ENCODE measurements around the gene TARS2.

Gene TARS2

GRCh38 chr1:150486966-150487762 lies at the start of gene TARS2:
TARS2 (plus strand) TSS chr1:150487419; CDS start chr1:150487451, 32 bp downstream.
- in situ Hi-C loops (cut with MboI; ENCODE audit: low sequenced_read_pairs) = no loop called here

- in situ Hi-C loops (cut with MboI; ENCODE audit: low sequenced_read_pairs) = no loop called here
These were observed 46.1 kb upstream of the TARS2 start for GRCh38 chr1:150441121-150441520.

GRCh38 chr1:150444232-150444631 lies 43.0 kb upstream of the TARS2 start:
- in situ Hi-C loops (cut with MboI; ENCODE audit: low sequenced_read_pairs) = no loop called here

GRCh38 chr1:150456146-150456647 lies 31.0 kb upstream of the TARS2 start:
- in situ Hi-C loops (cut with MboI; ENCODE audit: low sequenced_read_pairs) = no loop called here

- in situ Hi-C loops (cut with MboI; ENCODE audit: low sequenced_read_pairs) = no loop called here
These were observed 22.8 kb upstream of the TARS2 start for GRCh38 chr1:150464422-150464826.

- in situ Hi-C loops (cut with MboI; ENCODE audit: low sequenced_read_pairs) = no loop called here
These were observed 20.3 kb upstream of the TARS2 start for GRCh38 chr1:150466964-150467363.

GRCh38 chr1:150469291-150469690 lies 17.9 kb upstream of the TARS2 start:
- in situ Hi-C loops (cut with MboI; ENCODE audit: low sequenced_read_pairs) = no loop called here

GRCh38 chr1:150472601-150473200 lies 14.5 kb upstream of the TARS2 start:
- in situ Hi-C loops (cut with MboI; ENCODE audit: low sequenced_read_pairs) = no loop called here

- in situ Hi-C loops (cut with MboI; ENCODE audit: low sequenced_read_pairs) = no loop called here
These were observed 13.6 kb upstream of the TARS2 start for GRCh38 chr1:150473659-150474058.

GRCh38 chr1:150474869-150475268 lies 12.3 kb upstream of the TARS2 start:
- in situ Hi-C loops (cut with MboI; ENCODE audit: low sequenced_read_pairs) = no loop called here

- in situ Hi-C loops (cut with MboI; ENCODE audit: low sequenced_read_pairs) = no loop called here
These were observed 10.5 kb upstream of the TARS2 start for GRCh38 chr1:150476754-150477153.

GRCh38 chr1:150477320-150477719 lies 9.9 kb upstream of the TARS2 start:
- in situ Hi-C loops (cut with MboI; ENCODE audit: low sequenced_read_pairs) = no loop called here

- in situ Hi-C loops (cut with MboI; ENCODE audit: low sequenced_read_pairs) = no loop called here
These were observed 9.5 kb upstream of the TARS2 start for GRCh38 chr1:150477733-150478132.

GRCh38 chr1:150479370-150479769 lies 7.8 kb upstream of the TARS2 start:
- in situ Hi-C loops (cut with MboI; ENCODE audit: low sequenced_read_pairs) = no loop called here

GRCh38 chr1:150479927-150480352 lies 7.3 kb upstream of the TARS2 start:
- in situ Hi-C loops (cut with MboI; ENCODE audit: low sequenced_read_pairs) = no loop called here

- in situ Hi-C loops (cut with MboI; ENCODE audit: low sequenced_read_pairs) = no loop called here
These were observed 2.8 kb upstream of the TARS2 start for GRCh38 chr1:150484431-150484830.

- in situ Hi-C loops (cut with MboI; ENCODE audit: low sequenced_read_pairs) = no loop called here
These were observed 2.4 kb upstream of the TARS2 start for GRCh38 chr1:150484861-150485260.

GRCh38 chr1:150487763-150488115 lies 520 bp downstream of the TARS2 start:
- in situ Hi-C loops (cut with MboI; ENCODE audit: low sequenced_read_pairs) = no loop called here

GRCh38 chr1:150493175-150493574 lies 6.0 kb downstream of the TARS2 start:
- in situ Hi-C loops (cut with MboI; ENCODE audit: low sequenced_read_pairs) = no loop called here

GRCh38 chr1:150498342-150498741 lies 11.1 kb downstream of the TARS2 start:
- in situ Hi-C loops (cut with MboI; ENCODE audit: low sequenced_read_pairs) = no loop called here

- in situ Hi-C loops (cut with MboI; ENCODE audit: low sequenced_read_pairs) = no loop called here
These were observed 18.2 kb downstream of the TARS2 start for GRCh38 chr1:150505431-150505830.
